HL-60 (cell line): ENCODE data around the gene RSPH9.

Experiments
- CTCF ChIP-seq: IDR thresholded peaks from one replicate; pipeline ENCODE4 v1.5.1; 2011; ENCODE audit warnings: low read length, control low read depth, inconsistent platforms; ENCODE audit not compliant: insufficient read depth
- GABPA ChIP-seq: IDR thresholded peaks from 2 replicates; pipeline ENCODE4 v1.6.1; 2012; ENCODE audit warnings: low read depth
- POLR2AphosphoS5 ChIP-seq: IDR thresholded peaks from 2 replicates; pipeline ENCODE4 v1.6.1; 2012; ENCODE audit warnings: low read depth
- REST ChIP-seq: IDR thresholded peaks from 2 replicates; pipeline ENCODE4 v1.6.1; 2012; ENCODE audit warnings: low read depth; ENCODE audit not compliant: insufficient replicate concordance
- SPI1 ChIP-seq: IDR thresholded peaks from 2 replicates; pipeline ENCODE4 v1.6.1; 2012; ENCODE audit warnings: low read depth, mild to moderate bottlenecking, borderline replicate concordance

- TF ChIP-seq POLR2AphosphoS5 (peak; percentile 36; the same call in 1 of the 2 replicates), REST (no peak), CTCF (no peak), SPI1 (no peak), GABPA (peak; percentile 42; the same call in 1 of the 2 replicates)
Measured at GRCh38 chr6:43629104-43629504, 15.7 kb upstream of the RSPH9 start, which contains the start of gene GTPBP2.
